Measurements from ENCODE around the gene SIGLEC7.

SIGLEC7 gene

DNA sequence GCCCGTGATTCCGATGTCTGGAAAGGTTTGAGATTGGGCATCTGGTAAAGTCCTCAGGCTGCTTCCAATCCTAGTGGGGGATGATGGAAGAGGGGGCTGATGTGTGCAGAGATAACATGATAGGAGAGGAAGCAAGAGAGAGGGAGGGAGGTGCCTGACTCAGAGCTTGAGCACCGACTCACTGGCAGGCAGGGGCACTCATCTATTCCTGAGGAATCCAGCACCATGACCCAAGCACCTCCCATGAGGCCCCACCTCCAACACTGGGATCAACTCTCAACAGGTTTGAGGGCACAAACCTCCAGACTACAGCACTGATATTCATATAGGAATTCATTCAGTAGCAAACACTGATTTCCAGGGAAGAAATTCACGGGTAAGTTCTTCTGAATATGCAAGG is 23.0 kb upstream of the SIGLEC7 start:
- no peak for DNase-seq (ENCODE audit: low read depth)

DNA sequence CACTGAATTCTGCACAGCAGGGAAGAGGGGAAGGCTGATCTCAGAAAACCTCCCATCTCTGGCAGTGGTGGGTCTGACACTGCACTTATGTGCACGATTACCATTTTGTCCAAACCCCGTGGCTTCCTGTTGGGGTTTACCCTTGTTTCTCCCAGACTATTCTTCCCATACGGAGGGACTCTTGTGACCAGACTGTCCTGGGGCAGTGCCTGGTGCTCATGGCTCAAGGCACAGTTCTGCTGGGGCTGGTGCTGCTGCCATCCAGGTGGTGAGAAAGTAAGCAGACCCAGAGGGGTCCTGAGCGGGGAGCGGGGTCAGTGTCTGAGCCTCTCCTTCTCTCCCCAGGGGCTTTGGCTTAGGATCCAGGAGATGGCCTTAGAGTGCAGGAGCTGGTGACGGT is 22.5 kb upstream of the SIGLEC7 start:
- DNase-seq (ENCODE audit: low read depth) = no peak

DNA sequence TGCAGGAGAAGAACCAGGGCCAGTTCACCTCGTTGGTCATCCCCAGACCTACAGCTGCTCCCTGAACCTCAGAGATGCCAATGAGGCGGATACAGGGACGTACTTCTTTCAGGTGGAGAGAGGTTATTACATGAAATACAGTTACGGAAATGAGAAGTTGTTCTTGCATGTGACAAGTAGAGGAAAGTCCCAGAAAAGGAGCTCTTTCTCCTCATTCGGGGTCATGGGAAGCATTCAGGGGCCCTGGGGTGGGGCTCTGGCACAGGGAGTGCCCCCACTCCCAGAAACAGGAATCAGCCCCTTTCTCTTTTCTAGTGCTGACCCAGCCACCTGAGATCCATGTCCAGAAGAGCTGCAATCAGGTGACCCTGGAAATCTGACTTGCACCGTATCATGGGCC is 21.9 kb upstream of the SIGLEC7 start:
- DNase-seq (ENCODE audit: low read depth) = no peak

DNA sequence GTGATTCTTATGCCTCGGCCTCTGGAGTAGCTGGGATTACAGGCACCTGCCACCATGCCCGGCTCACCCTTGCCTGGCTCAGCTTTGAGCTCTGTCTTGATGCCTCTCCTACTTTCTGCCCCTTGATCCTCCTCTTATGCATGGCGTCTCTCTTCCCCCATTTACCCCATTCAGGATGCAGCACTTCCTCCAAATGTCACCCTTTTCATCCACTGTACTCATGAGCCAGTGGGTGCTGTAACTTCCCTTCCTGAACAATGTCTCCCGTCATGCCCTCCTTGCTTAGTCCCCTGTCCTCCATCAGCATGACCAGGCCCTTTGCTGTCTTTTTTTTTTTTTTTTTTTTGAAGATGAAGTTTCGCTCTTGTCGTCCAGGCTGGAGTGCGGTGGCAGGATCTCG is 20.8 kb upstream of the SIGLEC7 start:
- DNase-seq (ENCODE audit: low read depth) = no peak

DNA sequence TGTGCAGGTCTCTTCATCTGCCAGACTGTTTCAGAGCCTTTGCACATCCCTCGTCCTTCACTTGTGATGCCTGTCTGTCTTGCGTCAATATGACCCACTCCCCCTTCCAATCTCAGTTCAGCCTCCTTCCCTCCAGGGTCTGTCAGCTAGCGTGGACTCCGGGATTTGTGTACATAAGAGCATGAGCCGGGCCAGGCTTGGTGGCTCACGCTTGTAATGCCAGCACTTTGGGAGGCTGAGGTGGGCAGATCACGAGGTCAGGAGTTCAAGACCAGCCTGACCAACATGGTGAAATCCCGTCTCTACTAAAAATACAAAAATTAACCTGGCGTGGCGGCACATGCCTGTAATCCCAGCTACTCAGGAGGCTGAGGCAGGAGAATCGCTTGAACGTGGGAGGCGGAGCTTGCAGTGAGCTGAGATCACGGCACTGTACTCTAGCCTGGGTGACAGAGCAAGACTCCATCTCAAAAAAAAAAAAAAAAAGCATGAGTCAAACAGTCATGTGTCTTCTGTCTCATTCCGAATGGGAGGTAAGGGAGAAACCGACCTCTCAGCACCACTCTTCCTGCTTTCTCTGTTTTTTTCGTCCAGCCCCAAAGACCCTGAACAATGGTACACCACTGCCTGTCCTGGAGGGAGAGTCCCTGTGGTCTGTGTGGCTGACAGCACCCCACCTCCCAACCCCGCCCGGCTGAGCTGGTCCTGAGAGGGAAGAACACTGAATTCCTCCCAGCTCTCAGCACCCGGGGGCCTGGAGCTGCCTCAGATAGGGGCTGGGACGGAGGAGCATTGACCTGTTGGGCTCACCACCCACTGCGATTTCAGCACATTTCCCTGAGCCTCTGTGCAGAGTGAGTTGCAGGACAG is 19.8 kb upstream of the SIGLEC7 start:
- no peak for DNase-seq (ENCODE audit: low read depth)

DNA sequence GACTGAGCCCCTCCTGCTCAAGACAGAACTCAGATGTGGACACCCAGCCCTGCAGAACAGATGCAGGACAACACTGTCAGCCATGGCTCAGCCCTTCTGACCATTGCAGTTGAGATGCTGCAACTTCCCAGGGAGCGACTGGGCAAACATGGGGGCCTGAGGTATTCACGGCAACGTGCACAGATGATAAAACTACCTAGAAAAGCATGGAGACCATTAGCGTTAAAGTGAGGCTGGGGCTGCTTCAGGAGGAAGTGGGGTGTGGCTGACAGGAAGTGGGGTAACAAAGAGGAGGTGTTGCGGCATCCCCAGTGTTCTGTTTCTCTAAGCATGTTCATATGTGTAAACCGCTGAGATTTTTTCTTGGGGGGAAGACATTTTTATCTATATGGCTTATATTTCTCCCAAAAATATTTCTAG is 18.7 kb upstream of the SIGLEC7 start:
- DNase-seq (ENCODE audit: low read depth) = no peak

DNA sequence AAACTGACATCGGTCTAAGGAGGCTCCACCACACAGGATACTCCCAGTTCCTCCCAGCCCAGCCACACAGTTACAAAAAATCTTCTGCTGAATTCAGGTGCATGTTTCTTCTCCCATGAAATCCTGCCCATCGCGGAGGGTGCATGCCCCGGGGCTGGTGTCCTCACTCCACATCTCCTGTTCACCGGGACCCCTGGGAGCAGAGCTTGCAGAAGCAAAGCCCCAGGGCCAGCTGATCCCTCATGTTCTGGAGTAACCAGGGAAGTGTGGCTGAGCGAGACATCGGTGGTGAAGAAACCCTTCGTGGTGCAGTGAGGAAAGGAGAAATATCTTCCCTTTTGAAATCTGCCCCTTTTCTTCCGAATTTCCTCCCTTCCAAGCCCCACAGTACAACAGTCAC is 18.3 kb upstream of the SIGLEC7 start:
- DNase-seq (ENCODE audit: low read depth) = no peak

DNA sequence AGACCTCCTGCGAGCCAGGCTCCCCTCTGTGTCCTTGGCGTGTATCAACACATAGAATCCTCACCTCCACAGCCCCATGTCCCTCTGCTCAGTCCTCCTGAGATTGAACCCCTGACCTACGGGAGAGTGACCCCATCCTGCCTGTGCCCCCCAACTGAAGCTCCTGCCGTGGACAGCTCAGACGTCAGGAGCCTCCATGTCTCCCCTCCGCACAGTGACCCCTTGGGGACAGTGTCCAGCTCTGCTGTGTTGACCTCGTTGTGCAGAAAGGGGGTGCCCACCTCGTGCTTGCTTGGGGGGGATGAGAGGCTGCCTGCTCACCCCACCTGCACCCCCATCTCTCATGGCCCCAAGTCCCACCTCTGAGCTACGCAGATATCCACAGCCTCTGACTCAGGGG is 17.9 kb upstream of the SIGLEC7 start:
- DNase-seq (ENCODE audit: low read depth) = no peak

DNA sequence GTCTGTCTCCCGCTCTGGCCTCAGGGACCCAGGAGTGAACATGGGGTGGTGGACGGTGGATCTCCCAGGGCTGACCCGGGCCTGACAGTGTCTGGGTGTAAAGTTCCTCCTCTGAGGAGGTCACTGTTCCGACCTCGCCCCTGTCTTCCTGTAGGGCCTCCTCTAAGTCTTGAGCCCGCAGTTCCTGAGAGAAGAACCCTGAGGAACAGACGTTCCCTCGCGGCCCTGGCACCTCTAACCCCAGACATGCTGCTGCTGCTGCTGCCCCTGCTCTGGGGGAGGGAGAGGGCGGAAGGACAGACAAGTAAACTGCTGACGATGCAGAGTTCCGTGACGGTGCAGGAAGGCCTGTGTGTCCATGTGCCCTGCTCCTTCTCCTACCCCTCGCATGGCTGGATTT is 17.4 kb upstream of the SIGLEC7 start, which contains the start of gene SIGLEC9:
Gene SIGLEC9, plus strand, starts transcription at position 178 of the 400 bp plus-strand sequence. Its CDS starts 69 bp downstream, at position 247.
- no peak for DNase-seq (ENCODE audit: low read depth)

DNA sequence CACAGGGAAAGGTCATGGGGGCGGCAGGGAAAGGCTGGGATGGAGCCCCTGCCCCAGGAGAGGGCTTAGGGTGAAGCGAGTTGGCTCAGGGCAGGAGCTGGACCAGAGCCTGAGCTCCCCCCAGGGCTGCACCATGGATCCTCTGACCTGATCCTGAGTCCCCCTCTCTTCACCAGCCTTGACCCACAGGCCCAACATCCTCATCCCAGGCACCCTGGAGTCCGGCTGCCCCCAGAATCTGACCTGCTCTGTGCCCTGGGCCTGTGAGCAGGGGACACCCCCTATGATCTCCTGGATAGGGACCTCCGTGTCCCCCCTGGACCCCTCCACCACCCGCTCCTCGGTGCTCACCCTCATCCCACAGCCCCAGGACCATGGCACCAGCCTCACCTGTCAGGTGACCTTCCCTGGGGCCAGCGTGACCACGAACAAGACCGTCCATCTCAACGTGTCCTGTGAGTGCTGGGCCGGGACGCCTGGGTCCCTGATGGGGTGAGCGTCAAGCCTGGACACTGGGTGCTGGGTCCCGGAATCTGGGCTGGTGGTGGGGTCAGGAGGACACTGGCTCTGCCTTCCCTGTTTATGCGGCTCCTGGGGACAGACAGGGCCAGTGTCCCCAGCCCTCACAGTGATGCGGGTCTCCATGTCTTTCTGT is 16.6 kb upstream of the SIGLEC7 start:
- no peak for DNase-seq (ENCODE audit: low read depth)

DNA sequence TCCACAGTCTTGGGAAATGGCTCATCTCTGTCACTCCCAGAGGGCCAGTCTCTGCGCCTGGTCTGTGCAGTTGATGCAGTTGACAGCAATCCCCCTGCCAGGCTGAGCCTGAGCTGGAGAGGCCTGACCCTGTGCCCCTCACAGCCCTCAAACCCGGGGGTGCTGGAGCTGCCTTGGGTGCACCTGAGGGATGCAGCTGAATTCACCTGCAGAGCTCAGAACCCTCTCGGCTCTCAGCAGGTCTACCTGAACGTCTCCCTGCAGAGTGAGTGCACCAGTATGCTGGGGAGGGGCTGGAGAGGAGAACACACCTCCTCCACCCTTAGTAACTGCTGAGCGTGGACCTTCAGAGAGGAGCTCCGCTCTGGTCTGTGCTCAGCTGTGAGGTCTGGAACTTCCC is 15.1 kb upstream of the SIGLEC7 start:
- no peak for DNase-seq (ENCODE audit: low read depth)

DNA sequence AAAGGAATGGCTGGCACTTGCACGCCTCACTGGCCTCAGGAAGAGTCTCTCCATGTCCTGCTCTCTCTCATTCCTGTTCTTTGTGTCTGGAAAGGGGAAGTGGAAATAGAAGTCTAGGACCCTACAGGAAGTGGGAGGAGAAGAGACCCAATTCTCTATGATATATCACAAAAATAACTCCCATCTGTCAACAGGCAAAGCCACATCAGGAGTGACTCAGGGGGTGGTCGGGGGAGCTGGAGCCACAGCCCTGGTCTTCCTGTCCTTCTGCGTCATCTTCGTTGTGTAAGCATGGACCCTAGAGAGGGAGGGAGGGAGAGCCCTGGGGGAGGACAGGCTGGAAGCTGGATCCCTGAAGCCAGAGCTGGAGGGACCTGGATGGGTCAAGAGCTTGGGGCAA is 14.3 kb upstream of the SIGLEC7 start:
- no peak for DNase-seq (ENCODE audit: low read depth)

DNA sequence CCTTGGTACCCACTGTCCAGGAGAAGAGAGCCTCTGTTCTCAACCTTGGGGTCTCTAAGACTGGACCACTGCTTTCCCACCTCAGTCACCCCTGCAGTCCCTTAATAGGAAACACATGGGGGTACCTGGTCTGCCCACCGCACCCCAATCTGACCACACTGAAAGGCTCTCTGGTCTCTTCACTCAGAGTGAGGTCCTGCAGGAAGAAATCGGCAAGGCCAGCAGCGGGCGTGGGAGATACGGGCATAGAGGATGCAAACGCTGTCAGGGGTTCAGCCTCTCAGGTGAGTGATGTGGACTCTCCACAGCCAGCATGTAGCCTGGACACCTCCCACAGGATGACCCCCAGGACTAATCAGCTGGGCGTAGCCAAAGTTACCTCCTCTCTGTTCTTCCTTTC is 13.9 kb upstream of the SIGLEC7 start:
- DNase-seq (ENCODE audit: low read depth) = no peak

DNA sequence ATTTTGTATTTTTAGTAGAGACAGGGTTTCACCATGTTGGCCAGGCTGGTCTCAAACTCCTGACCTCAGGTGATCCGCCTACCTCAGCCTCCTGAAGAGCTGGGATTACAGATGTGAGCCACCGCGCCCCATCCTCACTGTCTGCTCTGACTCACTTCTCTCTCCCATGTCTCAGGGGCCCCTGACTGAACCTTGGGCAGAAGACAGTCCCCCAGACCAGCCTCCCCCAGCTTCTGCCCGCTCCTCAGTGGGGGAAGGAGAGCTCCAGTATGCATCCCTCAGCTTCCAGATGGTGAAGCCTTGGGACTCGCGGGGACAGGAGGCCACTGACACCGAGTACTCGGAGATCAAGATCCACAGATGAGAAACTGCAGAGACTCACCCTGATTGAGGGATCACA is 12.4 kb upstream of the SIGLEC7 start:
- no peak for DNase-seq (ENCODE audit: low read depth)

DNA sequence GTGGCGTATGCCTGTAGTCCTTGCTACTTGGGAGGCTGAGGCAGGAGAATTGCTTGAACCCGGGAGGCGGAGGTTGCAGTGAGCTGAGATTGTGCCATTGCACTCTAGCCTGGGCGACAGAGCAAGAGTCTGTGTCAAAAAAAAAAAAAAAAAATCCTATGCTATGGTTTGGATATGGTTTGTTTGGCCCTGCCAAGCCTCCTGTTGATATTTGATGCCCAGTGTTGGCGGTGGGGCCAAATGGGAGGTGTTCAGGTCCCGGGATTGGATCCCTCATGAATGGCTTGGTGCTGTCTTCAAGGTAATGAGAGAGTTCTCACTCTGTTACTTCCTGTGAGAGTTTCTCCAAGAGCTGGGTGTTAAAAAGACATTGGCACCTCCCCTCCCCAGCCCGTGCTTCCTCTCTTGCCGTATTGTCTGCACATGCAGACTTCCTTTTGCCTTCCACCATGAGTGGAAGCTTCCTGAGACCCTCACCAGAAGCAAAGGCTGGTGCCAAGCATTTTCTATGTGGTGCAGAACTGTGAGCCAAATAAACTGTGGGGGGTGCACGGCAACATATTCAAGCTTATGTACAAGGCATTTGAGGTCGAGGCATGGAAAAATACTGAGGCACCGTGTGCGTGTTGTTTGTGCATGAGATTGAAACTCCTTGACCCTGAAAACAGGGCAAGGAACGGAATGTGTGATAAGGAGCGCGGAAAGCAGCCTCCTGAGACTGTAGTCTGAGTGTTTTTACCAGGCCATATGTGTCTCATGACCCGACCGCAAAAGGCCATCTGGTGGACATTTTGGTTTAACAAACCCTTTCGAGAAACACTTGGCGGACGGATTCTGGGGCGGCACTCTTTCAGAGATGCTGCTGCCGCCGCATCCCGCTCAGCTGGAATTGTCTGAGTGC is 10.1 kb upstream of the SIGLEC7 start:
- no peak for DNase-seq (ENCODE audit: low read depth)

DNA sequence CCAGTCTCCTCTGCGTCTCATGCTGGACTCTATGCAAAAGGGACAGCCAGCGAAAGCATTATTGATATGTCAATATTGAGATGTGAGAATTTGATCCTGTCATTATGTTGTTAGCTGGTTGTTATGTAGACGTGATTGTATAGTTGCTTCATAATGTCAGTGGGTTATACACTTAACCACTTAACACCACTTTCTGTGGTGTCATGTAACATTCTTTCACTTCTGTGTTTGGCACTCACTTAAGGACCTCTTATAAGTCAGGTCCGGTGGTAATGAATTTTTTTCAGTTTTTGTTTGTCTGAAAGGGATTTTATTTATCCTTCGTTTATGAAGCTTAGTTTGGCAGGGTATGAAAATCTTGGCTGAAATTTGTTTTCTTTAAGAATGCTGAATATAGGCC is 7.1 kb upstream of the SIGLEC7 start:
- DNase-seq (ENCODE audit: low read depth) = no peak

DNA sequence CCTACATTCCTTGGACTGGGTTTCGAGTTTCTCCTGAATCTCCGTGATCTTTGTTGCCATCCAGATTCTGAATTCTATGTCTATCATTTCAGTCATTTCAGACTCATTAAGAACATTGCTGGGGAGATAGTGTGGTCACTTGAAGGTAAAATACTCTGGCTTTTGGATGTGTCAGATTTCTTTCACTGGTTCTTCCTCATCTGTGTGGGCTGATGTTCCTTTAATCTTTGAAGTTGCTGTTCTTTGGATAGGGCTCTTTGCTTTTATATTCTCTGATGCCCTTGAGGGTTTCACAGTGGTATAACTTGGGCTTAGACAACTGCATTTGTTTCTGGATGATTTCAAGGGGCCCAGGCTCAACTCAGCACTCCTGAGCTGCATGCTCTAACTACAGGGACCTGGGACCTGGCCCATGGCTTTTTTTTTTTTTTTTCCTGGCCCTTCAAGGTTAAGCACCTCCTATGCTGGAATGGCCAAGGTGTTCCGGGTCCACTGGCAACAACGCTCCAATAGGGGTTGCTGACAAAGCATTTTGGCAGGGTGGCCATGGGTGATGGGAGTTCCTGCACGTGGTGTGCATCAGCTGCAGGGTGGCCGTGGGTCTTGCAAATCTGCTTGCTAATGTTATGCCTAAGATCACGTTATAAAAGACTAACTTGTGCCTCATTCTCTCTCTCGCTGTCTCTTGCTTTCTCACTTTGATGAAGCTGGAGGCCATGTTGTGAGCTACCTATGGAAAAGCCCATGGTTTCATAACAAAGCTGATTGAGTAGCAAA is 5.9 kb upstream of the SIGLEC7 start:
- no peak for DNase-seq (ENCODE audit: low read depth)

DNA sequence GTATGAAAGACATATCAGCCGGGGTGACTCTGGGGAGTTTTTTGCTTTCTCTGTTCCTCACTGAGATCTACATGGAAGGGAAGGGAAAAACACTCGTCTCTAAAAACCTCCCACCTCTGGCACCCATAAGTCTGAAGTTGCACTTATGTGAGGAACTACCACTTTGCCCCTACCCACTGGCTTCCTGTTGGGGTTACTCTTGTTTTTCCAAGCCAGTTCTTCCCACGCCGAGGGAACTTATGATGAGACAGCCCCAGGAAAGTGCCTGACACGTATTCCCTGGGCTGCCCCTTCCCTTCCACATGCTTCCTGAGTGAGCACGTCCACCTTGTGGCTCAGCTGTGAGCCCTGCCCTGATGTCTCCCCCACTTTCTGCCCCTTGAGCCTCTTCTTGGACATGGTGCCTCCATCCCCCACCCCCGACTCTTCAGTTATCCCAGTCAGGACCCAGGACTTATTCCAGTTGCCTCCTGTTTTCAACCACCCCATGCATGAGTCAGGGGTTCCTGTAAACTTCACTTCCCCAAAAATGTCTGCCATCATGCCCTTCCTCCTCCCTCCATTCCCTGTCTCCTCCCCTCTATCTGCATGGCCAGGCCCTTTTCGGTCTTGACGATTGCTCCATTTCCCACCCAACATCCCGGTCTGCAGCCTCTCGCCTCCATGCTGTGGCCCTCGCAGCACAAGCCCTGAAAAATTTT is 5.1 kb upstream of the SIGLEC7 start:
- DNase-seq (ENCODE audit: low read depth) = no peak

DNA sequence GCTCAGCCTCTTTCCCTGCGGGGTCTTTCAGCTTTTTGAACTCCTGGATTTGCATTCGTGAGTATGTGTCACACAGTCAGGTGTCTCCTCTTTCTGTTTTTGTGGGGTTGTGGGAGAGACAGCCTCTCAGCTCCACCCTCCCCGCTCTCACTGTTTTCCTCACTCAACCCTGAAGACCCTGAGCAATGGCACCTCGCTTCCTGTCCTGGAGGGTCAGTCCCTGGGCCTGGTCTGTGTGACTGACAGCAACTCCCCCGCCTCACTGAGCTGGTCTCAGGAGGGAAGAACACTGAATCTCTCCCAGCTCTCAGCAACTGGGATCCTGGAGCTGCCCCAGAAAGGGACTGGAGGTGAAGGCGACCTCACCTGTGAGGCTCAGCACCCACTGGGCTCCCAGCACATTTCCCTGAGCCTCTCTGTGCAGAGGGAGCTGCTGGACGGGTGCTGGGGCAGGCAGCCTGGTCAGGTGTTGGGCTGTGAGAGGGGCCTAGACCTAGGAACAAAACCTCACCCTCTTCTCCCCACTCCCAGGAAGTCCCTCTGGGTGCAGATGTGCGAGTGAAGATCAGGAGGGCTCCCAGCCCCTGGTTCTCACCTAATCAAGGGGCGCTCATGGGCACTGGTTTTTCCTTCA is 4.2 kb upstream of the SIGLEC7 start:
- no peak for DNase-seq (ENCODE audit: low read depth)

DNA sequence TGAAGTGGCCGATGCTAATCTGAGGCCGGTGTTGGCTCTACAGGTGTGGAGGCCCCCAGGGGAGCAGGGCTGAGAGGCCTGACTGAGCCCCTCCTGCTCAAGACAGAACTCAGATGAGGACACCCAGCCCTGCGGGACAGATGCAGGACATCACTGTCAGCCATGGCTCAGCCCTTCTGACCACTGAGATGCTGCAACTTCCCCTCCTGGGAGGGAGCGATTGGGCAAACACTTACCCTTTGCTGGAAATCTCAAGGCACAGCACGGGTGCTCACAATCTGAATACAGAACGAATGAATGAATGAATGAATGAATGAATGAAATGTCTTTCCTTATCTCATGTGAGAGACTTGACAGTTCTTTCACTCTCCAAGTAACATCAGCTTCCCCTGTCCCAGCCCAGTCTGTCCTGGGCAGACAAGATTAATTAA is 3.5 kb upstream of the SIGLEC7 start:
- no peak for DNase-seq (ENCODE audit: low read depth)
